GM21423 (cell line): ENCODE results near the gene SRGAP2B.
"Not testable (repeated sequence)": the region's sequence is repeated elsewhere in the genome, so short reads cannot be mapped to it uniquely, and the experiment has no call there.

Experiments
- ATAC-seq: cut with Tn5 transposase; IDR thresholded peaks from one replicate; pipeline ENCODE4 v1.9.1; 2021; ENCODE audit warnings: mild to moderate bottlenecking, moderate library complexity; ENCODE audit not compliant: unreplicated experiment

SRGAP2B gene

GRCh38 chr1:145093517-145094149 lies 1.5 kb downstream of the SRGAP2B start:
- ATAC-seq = not testable (repeated sequence)

GRCh38 chr1:145082483-145083255 lies 12.5 kb downstream of the SRGAP2B start:
- ATAC-seq = not testable (repeated sequence)

- not testable (repeated sequence) for ATAC-seq
These were observed 14.9 kb downstream of the SRGAP2B start for GRCh38 chr1:145080193-145080592.

GRCh38 chr1:145079737-145080136 lies 15.4 kb downstream of the SRGAP2B start:
- ATAC-seq = not testable (repeated sequence)

GRCh38 chr1:145078787-145079370 lies 16.2 kb downstream of the SRGAP2B start:
- not testable (repeated sequence) for ATAC-seq

GRCh38 chr1:145077872-145078786 lies 17.0 kb downstream of the SRGAP2B start:
- ATAC-seq = not testable (repeated sequence)

- ATAC-seq = not testable (repeated sequence)
These were observed 18.3 kb downstream of the SRGAP2B start for GRCh38 chr1:145076877-145077276.

- ATAC-seq = not testable (repeated sequence)
These were observed 21.0 kb downstream of the SRGAP2B start for GRCh38 chr1:145074021-145074559.

- not testable (repeated sequence) for ATAC-seq
These were observed 23.6 kb downstream of the SRGAP2B start for GRCh38 chr1:145071569-145071968.

GRCh38 chr1:145066486-145066885 lies 28.6 kb downstream of the SRGAP2B start:
- ATAC-seq = not testable (repeated sequence)

- ATAC-seq = not testable (repeated sequence)
These were observed 29.8 kb downstream of the SRGAP2B start for GRCh38 chr1:145065194-145065826.

GRCh38 chr1:145063941-145064648 lies 31.0 kb downstream of the SRGAP2B start:
- not testable (repeated sequence) for ATAC-seq

GRCh38 chr1:145063285-145063684 lies 31.8 kb downstream of the SRGAP2B start:
- not testable (repeated sequence) for ATAC-seq

GRCh38 chr1:145058184-145058583 lies 36.9 kb downstream of the SRGAP2B start:
- ATAC-seq = peak; percentile 28

- peak; percentile 99 for ATAC-seq
These were observed 39.8 kb downstream of the SRGAP2B start for GRCh38 chr1:145055217-145055760.

GRCh38 chr1:145053428-145053827 lies 41.7 kb downstream of the SRGAP2B start:
- ATAC-seq = not testable (repeated sequence)

- ATAC-seq = not testable (repeated sequence)
These were observed 42.9 kb downstream of the SRGAP2B start for GRCh38 chr1:145052019-145052776.

GRCh38 chr1:145048181-145048856 lies 46.8 kb downstream of the SRGAP2B start:
- not testable (repeated sequence) for ATAC-seq
